ENCODE measurements around the gene CETP. TPM values are rescaled to one million over a fixed set of nuclear protein-coding genes. Genes with fewer than 3 reads are reported as not detected.
"Not testable (repeated sequence)": the region's sequence is repeated elsewhere in the genome, so short reads cannot be mapped to it uniquely, and the experiment has no call there.

The CETP gene
- total RNA-seq, 1 experiment from 2014 or later, result not detected

DNA sequence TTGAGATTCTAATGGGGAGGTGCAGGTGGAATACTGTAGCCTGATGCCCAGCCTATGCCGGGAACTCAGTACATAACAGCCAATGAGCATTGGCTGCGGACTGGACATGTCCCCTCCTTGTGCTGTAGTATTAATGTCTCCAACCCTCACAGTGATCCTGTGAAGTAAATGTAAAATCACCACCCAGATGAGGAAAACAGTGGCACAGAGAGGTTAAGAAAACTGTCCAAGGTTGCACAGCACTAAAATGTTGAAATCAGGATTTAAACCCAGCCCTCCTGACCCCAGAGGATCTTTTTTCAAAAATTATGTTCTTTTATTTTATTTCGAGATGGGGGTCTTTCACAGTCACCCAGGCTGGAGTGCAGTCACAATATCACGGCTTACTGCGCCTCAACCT lies 35.5 kb downstream of the CETP start:
- DNase-seq (ENCODE audit: low spot score), result no peak

DNA sequence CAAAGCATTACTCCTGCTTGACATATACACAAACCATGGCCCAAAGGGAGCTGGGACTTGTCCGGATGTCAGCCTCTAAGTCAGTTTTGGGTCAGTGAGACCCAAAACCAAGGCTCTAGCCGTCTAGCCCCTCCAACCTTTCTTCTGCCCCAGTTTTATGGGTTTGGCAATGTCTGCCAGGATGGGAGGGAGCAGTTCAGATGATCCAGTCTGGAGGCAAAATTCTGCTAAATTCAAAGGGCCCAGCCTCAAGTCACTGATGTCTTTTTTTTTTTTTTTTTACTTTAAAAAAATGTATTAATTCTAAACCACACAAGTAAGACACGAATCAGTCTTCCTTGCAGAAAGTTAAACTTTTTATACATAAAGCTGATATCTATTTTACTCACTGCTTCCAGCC lies 36.2 kb downstream of the CETP start:
- no peak for DNase-seq (ENCODE audit: low spot score)

DNA sequence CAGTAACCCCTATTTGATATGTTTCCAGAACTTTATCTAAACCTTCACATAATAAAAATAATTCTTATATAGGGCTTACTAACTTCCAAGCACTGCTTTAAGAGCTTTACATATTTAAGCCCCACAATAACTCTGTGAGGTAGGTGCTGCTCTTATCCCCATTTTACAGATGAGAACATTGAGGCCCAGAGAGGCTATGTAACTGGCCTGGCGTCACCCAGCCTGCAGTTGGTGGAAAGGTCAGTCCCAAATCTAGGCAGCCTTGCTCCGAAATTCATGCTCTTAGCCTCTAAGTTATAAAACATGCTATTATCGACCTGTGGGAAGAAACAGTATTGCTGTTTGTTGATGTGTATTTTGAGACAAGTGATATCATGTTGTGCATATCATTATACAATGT lies 36.6 kb downstream of the CETP start:
- no peak for DNase-seq (ENCODE audit: low spot score)

DNA sequence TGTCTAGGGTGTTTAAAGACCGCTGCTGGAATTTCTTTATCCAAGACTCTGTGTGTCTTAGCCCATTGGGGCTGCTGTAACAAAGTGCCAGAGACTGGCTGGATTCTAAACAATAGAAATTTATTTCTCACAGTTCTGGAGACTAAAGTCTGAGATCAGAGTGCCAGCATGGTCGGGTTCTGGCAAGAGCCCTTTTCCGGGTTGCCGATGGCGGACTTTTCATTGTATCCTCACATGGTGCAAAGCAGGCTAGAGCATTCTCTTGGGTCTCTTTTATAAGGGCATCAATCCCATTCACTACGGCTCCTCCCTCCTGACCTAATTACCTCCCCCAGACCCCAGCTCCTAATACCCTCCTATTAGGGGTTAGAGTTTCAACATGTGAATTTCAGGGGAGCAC lies 37.1 kb downstream of the CETP start:
- no peak for DNase-seq (ENCODE audit: low spot score)

DNA sequence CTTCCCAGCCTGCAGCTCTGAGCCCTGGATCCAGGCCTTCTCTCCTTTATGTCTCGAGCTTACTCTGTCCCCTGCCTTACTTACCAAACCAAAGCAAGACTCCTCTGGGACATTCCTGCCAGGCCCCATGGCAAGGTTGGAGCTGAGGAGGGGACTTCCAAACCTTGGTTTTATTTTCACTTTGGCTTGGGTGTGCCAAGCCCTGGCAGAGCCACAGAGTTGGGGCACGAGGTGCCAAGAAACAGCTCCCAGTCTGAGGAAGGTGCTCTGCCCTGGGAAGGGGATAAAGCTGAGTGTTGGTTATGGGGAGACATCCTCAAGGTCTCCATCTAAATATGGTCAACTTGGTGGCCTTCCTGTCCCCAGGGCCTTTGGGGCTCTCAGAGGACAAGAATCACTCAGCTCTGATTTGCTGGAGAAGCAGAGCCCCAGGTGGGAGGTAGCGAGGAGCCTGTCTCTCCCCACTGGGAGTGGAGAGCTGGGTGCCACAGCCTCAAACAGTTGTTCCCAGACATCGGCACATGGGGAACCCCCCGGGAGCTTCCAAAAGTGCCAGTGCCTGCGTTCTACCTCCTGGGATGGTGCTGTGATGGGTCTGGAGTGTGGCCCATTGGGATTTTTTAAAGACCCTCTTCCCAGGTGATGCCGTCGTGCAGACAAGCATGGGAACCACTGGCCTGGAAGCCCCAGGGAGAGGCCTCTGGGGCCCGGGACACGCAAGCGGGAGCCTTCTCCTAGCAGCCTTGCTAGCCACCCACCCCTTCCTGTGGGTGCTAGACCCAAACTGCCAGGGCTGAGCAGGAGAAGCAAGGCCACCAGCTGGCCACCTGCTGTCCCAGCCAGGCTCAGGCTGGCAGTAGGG lies 37.9 kb downstream of the CETP start:
- DNase-seq (ENCODE audit: low spot score), result no peak

DNA sequence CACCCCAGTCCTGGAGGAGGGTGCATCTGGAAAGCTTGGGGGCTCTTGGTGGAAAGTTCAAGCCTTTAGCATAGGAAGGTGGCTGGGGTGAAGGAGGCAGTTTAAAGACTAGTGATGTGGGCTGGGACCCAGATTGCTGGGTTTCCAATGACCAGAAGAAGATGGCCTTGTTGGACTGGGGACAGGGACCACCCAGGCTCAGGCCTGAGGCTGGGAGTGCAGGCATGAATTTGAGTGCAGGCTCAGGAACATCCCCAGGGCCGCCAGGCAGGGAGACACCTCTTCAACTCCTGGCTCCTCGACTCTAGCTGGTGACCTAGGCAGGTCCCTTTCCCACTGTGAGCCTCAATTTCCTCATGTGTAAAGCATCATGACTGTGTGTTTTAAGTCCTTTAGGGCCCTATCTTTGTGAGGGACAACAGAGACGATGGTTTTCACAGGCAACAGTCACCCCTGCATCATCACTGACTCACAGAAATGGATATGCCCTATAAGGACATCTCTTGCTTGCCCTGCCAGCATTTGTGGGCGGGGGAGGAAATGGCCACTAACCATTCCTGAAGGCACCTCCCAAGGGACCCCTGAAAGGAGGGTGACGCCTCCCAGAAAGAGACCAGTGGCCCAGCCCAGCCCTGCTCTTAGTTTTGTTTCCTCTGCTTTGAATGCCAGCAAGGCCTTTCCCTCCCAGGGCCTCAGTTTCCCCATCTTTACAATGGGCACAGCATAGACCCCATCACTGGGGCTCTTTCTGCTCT lies 38.7 kb downstream of the CETP start:
- DNase-seq (ENCODE audit: low spot score), result no peak

DNA sequence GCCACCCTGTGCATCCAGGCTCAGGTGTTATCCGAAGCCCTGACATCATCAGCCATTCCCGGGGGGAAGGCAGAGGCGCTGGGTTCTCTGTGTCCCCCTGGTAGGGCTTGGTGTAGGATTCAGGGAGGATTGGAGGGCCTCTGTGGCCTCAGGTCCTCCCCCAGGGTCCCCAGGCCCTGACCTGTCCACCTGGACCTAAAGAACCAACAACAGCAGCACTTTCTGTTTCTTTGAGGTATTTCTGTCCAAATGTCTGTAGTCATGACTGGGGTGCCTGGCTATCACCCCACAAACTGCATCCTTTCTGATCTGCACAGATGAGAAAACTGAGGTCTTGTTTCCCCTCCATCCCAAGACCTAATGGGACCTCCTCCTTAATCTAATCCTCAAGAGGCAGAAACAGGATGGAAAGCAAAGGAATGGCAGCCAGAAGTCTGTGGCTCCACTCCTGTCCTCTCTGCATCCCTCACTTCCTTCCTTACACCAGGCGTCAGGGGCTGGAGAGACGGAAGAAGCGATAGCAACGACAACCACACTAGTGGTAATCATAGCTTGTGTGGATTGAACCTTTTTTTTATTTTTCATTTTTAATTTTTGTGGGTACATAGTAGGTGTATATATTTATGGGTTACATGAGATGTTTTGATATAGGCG lies 39.4 kb downstream of the CETP start:
- DNase-seq (ENCODE audit: low spot score), result no peak

DNA sequence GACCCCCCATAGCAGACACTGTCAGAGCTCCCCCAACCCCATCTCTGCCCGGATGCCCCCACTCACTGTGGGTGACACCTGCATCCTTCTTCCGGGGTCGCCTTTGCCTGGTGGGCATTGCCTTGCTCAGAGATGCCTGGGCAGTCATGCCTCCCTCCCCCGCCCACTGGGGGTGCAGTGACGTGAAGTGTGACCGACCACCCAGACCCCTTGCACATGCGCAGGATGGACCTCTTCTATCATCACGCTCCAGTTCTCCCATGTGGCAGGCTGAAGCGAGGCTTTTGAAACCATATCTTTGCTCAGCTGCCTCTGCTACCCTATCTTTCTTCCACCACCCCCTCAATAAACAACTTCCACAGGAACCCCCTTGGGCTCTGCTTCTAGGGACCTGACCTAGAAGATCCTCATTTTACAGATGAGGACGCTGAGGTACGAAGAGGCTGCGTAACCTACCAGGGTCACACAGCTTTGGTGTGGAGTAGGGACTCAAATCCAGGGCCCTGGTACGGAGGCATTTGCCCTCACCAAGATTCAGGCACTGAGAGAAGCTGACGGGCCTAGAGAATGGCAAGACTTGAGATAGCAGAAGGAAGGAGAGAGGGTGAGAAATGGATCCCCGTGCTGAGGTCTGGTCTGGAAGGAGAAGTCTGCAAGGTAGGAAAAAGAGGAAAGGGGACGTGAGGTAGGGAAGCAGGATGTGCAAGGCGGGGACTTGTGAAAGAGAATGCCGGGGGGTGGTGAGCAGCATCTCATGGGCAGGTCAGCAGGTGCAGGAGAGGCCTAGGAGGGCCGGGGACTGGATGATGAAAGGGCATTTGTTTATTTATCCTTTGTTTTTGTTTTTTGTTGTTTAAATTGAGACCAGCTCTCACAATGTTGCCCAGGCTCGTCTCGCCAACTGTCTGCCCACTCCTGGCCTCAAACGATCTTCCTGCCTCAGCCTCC lies 42.0 kb downstream of the CETP start:
- DNase-seq (ENCODE audit: low spot score), result no peak

DNA sequence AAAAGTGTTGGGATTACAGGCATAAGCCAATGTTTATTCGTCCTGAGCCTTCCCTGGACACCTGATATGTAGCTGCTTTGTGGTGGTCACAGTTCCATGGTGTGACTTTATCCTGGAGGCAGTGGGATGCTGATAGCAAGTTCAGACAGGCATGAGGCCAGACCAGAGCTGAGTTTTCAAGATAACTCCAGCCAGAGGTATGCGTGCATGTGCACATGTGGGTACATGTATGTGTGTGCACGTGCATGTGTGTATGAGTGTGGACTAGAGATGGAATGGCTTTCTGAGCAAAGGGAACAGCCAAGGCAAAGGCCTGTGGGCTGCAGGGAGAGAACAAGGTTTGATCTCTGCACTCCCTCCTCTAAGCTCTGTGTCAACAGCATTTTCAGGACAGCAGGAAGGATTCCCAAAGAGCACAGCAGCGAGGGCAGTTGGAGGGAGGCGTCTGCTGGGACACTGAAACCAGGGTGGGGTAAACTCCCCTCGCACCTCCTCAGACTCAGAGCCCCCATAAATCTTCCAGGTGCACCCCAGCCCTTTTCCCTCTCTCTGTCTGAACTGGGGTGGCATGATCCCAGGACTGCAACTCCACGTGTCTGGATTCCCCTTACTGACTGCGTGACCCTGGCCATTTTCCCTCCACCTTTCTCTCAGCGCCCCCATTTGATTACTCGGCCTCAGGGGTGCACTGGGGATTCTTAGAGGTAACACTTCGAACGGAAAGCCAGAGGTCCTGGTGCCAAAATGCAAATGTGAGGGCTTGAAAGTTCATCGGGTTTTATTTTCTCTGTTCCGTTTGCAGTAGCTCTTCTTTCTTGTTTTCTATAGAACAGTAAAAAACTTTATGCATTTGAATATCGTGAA lies 42.9 kb downstream of the CETP start:
- no peak for DNase-seq (ENCODE audit: low spot score)

DNA sequence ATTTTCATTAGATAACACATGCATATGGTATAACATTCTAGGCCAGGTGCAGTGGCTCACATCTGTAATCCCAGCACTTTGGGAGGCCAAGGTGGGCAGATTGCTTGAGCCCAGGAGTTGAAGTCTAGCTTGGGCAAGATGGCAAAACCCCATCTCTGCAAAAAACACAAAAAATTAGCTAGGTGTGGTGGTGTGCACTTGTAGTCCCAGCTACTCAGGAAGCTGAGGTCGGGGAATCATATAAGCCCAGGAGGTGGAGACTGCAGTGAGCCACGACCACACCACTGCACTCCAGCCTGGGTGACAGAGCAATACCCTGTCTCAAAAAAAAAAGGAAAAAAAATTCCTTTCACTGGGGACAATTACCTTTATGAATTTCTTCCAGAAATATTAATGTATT lies 43.8 kb downstream of the CETP start:
- DNase-seq (ENCODE audit: low spot score), result not testable (repeated sequence)

DNA sequence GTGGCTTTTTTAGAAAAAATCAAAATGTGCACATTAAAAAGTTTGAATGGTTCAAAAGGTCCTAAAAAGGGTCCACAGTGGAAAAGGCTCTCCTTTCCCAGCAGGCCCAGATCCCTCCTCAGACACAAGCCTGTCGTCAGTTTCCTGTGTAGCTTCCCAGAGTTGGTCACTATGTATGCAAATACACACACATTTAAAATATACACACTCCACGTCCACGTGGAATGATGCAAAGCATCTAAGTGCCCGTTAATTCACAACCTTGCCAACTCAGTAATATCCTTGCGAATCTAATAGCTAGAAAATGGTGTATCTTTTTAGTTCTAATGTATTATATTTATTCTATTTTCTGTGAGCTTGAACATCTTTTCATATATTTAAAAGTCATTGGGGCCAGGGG lies 45.3 kb downstream of the CETP start:
- DNase-seq (ENCODE audit: low spot score), result no peak

DNA sequence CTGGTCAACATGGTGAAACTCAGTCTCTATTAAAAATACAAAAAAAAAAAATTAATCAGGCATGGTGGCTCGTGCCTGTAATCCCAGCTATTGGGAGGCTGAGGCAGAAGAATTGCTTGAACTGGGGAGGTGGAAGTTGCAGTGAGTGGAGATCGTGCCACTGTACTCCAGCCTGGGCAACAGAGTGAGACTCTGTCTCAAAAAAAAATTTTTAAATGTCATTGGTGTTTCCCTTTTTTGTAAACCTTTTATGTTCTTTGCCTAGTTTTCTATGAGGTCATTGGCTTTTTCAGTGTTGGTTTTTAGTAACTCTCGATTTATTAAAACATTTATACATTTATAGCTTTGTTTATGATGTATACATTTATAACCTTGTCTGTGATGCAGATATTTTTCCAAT lies 45.8 kb downstream of the CETP start:
- DNase-seq (ENCODE audit: low spot score), result no peak

DNA sequence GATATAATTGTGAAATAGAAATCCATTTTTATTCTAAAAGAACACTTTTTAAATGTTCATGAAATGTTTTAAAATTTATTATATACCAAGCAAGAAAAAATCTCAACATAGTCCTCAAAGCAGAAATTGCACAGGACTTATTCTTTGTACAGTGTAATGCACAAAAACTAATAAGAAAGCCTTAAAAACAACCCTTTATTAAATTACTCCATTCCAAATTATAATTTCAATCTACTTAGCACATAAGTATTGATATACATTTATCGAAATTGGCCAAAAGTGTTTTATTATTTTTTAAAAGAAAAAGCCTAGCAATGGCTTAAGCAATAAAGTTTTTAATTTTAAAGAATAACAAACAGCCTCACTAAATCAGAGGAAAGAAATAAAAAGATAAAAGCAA lies 46.7 kb downstream of the CETP start:
- no peak for DNase-seq (ENCODE audit: low spot score)

DNA sequence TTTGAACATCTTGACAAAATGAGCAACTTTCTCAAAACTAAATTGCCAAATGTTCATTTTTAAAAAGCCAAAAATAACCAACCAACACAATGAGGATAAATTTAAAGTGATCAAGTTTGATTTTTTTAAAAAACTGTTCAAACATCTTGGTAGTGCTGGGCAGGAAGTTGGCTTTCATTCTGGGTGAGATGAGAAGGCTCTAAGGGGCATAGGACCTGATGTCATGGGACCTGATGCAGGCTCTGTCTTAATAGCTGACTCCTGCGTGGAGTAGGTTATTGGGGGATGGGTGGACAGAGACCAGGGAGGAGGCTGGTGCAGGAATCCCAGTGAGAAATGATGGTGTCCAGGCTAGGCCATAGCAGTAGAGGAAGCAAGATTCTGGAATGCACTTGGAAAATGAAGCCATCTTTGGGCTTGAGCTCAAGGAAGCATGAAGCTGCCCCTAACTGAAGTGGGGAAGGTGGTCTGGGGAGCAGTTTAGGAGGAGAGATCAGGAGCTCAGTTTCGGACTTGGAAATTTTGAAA lies 48.0 kb downstream of the CETP start:
- DNase-seq (ENCODE audit: low spot score), result no peak

DNA sequence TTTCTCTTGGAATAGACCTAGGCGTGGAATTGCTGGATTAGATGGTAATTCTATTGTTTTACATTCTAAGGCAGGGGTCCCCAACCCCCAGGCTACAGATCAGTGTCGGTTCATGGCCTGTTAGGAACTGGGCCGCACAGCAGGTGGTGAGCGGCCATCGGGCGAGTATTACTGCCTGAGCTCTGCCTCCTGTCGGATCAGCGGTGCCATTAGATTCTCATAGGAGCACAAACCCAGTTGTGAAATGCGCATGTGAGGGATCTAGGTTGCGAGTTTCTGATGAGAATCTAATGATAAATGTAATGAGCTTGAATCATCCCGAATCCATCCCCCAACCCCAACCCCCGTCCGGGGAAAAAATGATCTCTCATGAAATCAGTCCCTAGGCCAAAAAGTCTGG lies 50.6 kb downstream of the CETP start:
- no peak for DNase-seq (ENCODE audit: low spot score)

DNA sequence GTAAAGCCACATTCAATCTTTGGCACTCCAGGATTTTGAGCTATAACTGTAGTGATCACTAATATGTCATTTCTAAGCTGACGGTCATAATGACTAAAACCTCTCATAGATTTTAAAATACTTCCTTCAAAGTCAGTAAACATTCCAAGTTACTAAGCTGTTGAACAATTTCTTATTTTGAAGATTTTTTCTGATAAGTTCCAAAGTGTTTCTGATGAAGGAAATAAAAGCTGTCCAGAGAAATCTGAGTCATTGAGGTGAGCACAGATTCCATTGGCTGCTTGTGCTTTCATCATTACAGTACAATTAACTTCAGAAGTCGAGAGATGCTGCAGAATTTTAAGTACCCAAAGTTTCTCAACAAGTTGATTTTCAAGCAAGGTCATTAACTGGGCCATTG lies 51.5 kb downstream of the CETP start:
- no peak for DNase-seq (ENCODE audit: low spot score)

DNA sequence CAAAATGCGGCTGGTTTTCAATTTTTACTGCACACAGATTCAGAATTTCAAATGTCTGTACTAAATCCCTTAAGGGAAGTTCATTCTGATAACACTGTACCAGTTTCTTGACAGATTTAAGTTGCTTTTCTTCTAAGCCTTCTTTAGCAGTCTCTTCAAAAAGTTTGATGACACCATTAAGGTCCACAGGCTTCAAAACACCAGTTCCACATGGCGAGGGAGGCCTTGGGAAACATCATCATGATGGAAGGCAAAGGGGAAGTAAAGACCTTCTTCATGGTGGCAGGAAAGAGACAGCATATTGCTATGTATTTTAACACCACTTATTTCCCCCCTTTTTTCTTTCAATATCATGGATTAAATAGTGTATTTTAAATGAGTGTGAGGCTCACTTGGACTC lies 52.2 kb downstream of the CETP start:
- no peak for DNase-seq (ENCODE audit: low spot score)

DNA sequence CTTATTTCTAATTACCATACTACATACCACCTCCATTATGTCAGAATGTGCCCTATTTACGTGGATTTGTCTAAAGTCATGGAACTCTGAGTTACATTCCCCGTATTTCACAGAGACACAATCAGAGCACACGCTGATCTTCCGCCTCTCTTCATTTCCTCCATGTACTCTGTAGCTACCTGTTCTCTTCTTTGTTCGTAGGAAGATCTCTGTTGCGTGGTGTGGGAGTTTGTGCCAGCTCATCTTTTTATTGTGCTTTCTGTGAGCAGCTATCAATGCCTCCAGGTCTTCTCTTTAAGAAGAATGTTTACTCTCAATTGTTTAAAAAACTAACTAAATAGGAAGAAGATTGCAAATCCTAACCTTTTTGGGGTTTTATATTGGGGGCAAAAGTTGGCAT lies 54.6 kb downstream of the CETP start:
- DNase-seq (ENCODE audit: low spot score), result no peak

DNA sequence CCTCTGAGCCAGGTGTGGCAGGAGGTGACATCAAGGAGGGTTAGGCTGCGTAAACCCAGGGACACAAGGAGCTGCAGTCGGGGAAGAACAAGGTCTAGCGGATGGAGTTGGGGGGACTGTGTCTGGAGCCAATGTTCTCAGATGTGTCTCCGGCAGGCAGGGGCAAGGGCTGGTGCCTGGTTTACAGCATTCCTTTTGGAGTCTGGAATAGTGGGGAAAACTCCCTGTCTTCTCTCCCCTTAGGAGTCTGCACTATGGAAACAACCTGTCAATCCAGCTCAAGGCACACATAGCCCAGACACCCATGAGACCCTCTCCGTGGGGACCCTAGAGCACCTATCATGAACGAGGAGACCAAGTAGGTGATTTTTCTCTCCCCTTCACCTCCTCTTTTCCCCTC lies 55.1 kb downstream of the CETP start:
- DNase-seq (ENCODE audit: low spot score), result no peak

DNA sequence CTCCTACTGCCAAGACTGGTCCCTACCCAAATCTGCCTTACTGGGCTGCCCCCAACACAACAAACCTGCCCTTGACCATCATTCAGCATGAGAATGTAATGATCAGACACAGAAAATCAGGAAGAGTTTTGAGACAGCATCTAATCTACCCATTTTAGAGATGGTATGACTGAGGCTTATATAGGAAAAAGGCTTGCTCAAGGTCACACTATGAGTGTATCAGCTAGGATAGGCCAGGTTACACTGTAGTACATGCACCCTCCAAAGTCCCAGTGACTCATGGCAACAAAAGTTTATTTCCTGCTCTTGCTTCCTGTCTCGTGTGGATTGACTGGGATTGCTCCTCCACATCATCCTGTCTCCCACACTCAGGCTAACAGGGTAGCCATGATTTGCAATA lies 55.5 kb downstream of the CETP start:
- no peak for DNase-seq (ENCODE audit: low spot score)
